GM23338 (cell line): ENCODE data around the gene TFAP2A. TPM values are rescaled to one million over a fixed set of nuclear protein-coding genes. Genes with fewer than 3 reads are reported as not detected.

Source experiments
- ATAC-seq: fragments of 200-7000 bp; cut with Tn5 transposase; 3 replicates; pipeline ENCODE4 v1.9.1; 2020
- DNase-seq: peaks from one replicate; pipeline ENCODE4 v3.0.0-alpha.2; 2015; ENCODE audit warnings: low spot score
- H2AFZ ChIP-seq: fragments of 200-600 bp; sonication (generic); 2 replicates; pipeline ENCODE4 v1.8.0; 2016; ENCODE audit warnings: antibody characterized with exemption, mild to moderate bottlenecking, moderate library complexity
- H3F3A ChIP-seq: fragments of 200-600 bp; sonication (generic); replicated peaks from 2 replicates; pipeline ENCODE4 v1.8.0; 2017; ENCODE audit warnings: antibody characterized with exemption, mixed run types, low read depth
- H3K27ac ChIP-seq: fragments of 200-600 bp; sonication (generic); 2 replicates; pipeline ENCODE4 v1.6.1; 2016; ENCODE audit warnings: low read depth
- H3K27me3 ChIP-seq: fragments of 200-600 bp; sonication (generic); 2 replicates; pipeline ENCODE4 v1.8.0; 2016; ENCODE audit warnings: mild to moderate bottlenecking, mixed run types, moderate library complexity; ENCODE audit not compliant: insufficient read depth
- H3K36me3 ChIP-seq: fragments of 200-600 bp; sonication (generic); 2 replicates; pipeline ENCODE4 v1.8.0; 2016; ENCODE audit warnings: mild to moderate bottlenecking; ENCODE audit not compliant: insufficient read depth
- H3K4me1 ChIP-seq: fragments of 200-600 bp; sonication (generic); 2 replicates; pipeline ENCODE4 v1.8.0; 2016; ENCODE audit warnings: mild to moderate bottlenecking, moderate library complexity; ENCODE audit not compliant: insufficient read depth
- H3K4me2 ChIP-seq: fragments of 200-600 bp; sonication (generic); 2 replicates; pipeline ENCODE4 v1.7.1; 2017; ENCODE audit warnings: mixed run types
- H3K4me3 ChIP-seq: fragments of 200-600 bp; sonication (generic); 2 replicates; pipeline ENCODE4 v1.6.1; 2016; ENCODE audit warnings: mixed run types
- H3K79me2 ChIP-seq: fragments of 200-600 bp; sonication (generic); replicated peaks from 2 replicates; pipeline ENCODE4 v1.8.0; 2017; ENCODE audit warnings: mild to moderate bottlenecking; ENCODE audit not compliant: insufficient read depth
- H3K9me2 ChIP-seq: fragments of 200-600 bp; sonication (generic); 2 replicates; pipeline ENCODE4 v1.8.0; 2017; ENCODE audit not compliant: insufficient read depth
- H4K20me1 ChIP-seq: fragments of 200-600 bp; sonication (generic); replicated peaks from 2 replicates; pipeline ENCODE4 v1.8.0; 2017; ENCODE audit warnings: mild to moderate bottlenecking; ENCODE audit not compliant: insufficient read depth
- H3K27ac Mint-ChIP-seq: 2 replicates; pipeline ENCODE4 v1.8.0; 2020; ENCODE audit warnings: inconsistent platforms, mild to moderate bottlenecking, moderate library complexity, mixed read lengths
- H3K27me3 Mint-ChIP-seq: 3 replicates; pipeline ENCODE4 v1.8.0; 2022; ENCODE audit warnings: low read depth, mild to moderate bottlenecking, moderate library complexity, mixed read lengths, inconsistent platforms; ENCODE audit not compliant: insufficient read depth, poor library complexity
- H3K36me3 Mint-ChIP-seq: 3 replicates; pipeline ENCODE4 v1.8.0; 2021; ENCODE audit warnings: low read depth, mild to moderate bottlenecking, inconsistent platforms, moderate library complexity, mixed read lengths
- H3K4me1 Mint-ChIP-seq: 3 replicates; pipeline ENCODE4 v1.8.0; 2020; ENCODE audit warnings: mild to moderate bottlenecking, inconsistent platforms, mixed read lengths
- H3K4me3 Mint-ChIP-seq: 3 replicates; pipeline ENCODE4 v1.8.0; 2021; ENCODE audit warnings: moderate library complexity, mild to moderate bottlenecking, inconsistent platforms, mixed read lengths
- H3K9me3 Mint-ChIP-seq: 3 replicates; pipeline ENCODE4 v1.8.0; 2020; ENCODE audit warnings: moderate library complexity, mild to moderate bottlenecking, inconsistent platforms, mixed read lengths
- CREB1 ChIP-seq: fragments of 250-450 bp; sonication (Bioruptor Pico); IDR thresholded peaks from 2 replicates; pipeline ENCODE4 v1.5.0; 2020; ENCODE audit warnings: low read depth, mild to moderate bottlenecking, moderate library complexity
- CTCF ChIP-seq, 2 experiments: fragments of 200-600 bp in 1 of 2; sonication (generic) in 1 of 2; conservative IDR thresholded peaks; 2 replicates each; pipeline versions ENCODE4 v1.5.1 to v1.6.1; 2016 to 2017; ENCODE audit warnings: antibody characterized with exemption in 2 of 2, low read depth in 2 of 2, mild to moderate bottlenecking in 2 of 2, moderate library complexity in 1 of 2
- EZH2 ChIP-seq: fragments of 200-600 bp; sonication (generic); IDR thresholded peaks from one replicate; pipeline ENCODE4 v1.8.0; 2017; ENCODE audit warnings: antibody characterized with exemption, mild to moderate bottlenecking, low read depth; ENCODE audit not compliant: unreplicated experiment
- EZH2phosphoT487 ChIP-seq: fragments of 200-600 bp; sonication (generic); IDR thresholded peaks from one replicate; pipeline ENCODE4 v1.8.1; 2018; ENCODE audit warnings: antibody characterized with exemption; ENCODE audit not compliant: unreplicated experiment
- JUNB ChIP-seq: IDR thresholded peaks from one replicate; pipeline ENCODE4 v1.6.1; 2016; ENCODE audit warnings: antibody characterized with exemption; ENCODE audit not compliant: unreplicated experiment
- NANOG ChIP-seq: IDR thresholded peaks from 2 replicates; pipeline ENCODE4 v1.6.1; 2016; ENCODE audit warnings: antibody characterized with exemption, borderline replicate concordance
- POLR2AphosphoS5 ChIP-seq: IDR thresholded peaks from 2 replicates; pipeline ENCODE4 v1.6.1; 2016; ENCODE audit warnings: antibody characterized with exemption, low read depth
- STAT1 ChIP-seq: IDR thresholded peaks from one replicate; pipeline ENCODE4 v1.6.1; 2016; ENCODE audit warnings: antibody characterized with exemption; ENCODE audit not compliant: unreplicated experiment
- ZNF114 ChIP-seq: fragments of 250-450 bp; sonication (Bioruptor Pico); IDR thresholded peaks from 2 replicates; pipeline ENCODE4 v1.5.0; 2020; ENCODE audit warnings: mild to moderate bottlenecking, moderate library complexity
- ZNF331 ChIP-seq: fragments of 250-450 bp; sonication (Bioruptor Pico); IDR thresholded peaks from 2 replicates; pipeline ENCODE4 v1.5.0; 2020; ENCODE audit warnings: low read depth, mild to moderate bottlenecking, moderate library complexity
- polyA plus RNA-seq: library from polyadenylated mRNA; unstranded; fragments of >200 nt; fragmentation: Nextera tagmentation; extraction: Ambion mirVana; gene quantifications from 2 replicates; pipeline ENCODE4 v1.2.1, GENCODE V29; 2016
- total RNA-seq: library from RNA; depleted of rRNA; stranded (reverse); fragments of >200 nt; shearing (Covaris generic); gene quantifications from 2 replicates; pipeline ENCODE4 v1.2.3, GENCODE V29; 2014
- TF ChIP-seq, protein P1 (sequence below): fragments of 250-450 bp; sonication (Bioruptor Pico); IDR thresholded peaks from 2 replicates; pipeline ENCODE4 v1.5.0; 2020; ENCODE audit warnings: mild to moderate bottlenecking, moderate library complexity
- TF ChIP-seq, protein P2 (sequence below): IDR thresholded peaks from one replicate; pipeline ENCODE4 v1.6.1; 2018; ENCODE audit warnings: antibody characterized with exemption; ENCODE audit not compliant: unreplicated experiment

The TFAP2A gene
- total and polyA plus RNA-seq, 2 experiments from 2014 or later: not detected

GRCh38 chr6:10369896-10370295 lies 45.0 kb downstream of the TFAP2A start:
- H3K27ac ChIP-seq: no peak overlapping the region

More at GRCh38 chr6:10369896-10370295, 45.0 kb downstream of the TFAP2A start:
- peaks cover 3% of the 10 kb centered on the region; the same call in 1 of the 3 replicates for H3K4me1 Mint-ChIP-seq
- Histone ChIP-seq H3K9me2 (no peaks in the 10 kb centered on the region), H3K36me3 (no peaks in the 10 kb centered on the region), H3K4me1 (no peaks in the 10 kb centered on the region; the same call in 1 of the 2 replicates), H3K4me2 (no peak overlapping the region), H3K79me2 (no peaks in the 10 kb centered on the region), H3F3A (no peaks in the 10 kb centered on the region), H3K4me3 (no peak overlapping the region), H3K27me3 (no peaks in the 10 kb centered on the region), H2AFZ (no peak overlapping the region), H4K20me1 (no peaks in the 10 kb centered on the region)
- ATAC-seq: no peak
- TF ChIP-seq CTCF (conservative IDR thresholded peaks at IDR 0.05; ENCODE audit: low read depth in 2 of 2) (no peak), CREB1 (no peak), NANOG (no peak), ZNF114 (CRISPR knock-in tag) (no peak), STAT1 (no peak), EZH2 (no peak), ZNF331 (no peak), JUNB (no peak), POLR2AphosphoS5 (no peak), EZH2phosphoT487 (no peak)
- TF ChIP-seq, protein P1, sequence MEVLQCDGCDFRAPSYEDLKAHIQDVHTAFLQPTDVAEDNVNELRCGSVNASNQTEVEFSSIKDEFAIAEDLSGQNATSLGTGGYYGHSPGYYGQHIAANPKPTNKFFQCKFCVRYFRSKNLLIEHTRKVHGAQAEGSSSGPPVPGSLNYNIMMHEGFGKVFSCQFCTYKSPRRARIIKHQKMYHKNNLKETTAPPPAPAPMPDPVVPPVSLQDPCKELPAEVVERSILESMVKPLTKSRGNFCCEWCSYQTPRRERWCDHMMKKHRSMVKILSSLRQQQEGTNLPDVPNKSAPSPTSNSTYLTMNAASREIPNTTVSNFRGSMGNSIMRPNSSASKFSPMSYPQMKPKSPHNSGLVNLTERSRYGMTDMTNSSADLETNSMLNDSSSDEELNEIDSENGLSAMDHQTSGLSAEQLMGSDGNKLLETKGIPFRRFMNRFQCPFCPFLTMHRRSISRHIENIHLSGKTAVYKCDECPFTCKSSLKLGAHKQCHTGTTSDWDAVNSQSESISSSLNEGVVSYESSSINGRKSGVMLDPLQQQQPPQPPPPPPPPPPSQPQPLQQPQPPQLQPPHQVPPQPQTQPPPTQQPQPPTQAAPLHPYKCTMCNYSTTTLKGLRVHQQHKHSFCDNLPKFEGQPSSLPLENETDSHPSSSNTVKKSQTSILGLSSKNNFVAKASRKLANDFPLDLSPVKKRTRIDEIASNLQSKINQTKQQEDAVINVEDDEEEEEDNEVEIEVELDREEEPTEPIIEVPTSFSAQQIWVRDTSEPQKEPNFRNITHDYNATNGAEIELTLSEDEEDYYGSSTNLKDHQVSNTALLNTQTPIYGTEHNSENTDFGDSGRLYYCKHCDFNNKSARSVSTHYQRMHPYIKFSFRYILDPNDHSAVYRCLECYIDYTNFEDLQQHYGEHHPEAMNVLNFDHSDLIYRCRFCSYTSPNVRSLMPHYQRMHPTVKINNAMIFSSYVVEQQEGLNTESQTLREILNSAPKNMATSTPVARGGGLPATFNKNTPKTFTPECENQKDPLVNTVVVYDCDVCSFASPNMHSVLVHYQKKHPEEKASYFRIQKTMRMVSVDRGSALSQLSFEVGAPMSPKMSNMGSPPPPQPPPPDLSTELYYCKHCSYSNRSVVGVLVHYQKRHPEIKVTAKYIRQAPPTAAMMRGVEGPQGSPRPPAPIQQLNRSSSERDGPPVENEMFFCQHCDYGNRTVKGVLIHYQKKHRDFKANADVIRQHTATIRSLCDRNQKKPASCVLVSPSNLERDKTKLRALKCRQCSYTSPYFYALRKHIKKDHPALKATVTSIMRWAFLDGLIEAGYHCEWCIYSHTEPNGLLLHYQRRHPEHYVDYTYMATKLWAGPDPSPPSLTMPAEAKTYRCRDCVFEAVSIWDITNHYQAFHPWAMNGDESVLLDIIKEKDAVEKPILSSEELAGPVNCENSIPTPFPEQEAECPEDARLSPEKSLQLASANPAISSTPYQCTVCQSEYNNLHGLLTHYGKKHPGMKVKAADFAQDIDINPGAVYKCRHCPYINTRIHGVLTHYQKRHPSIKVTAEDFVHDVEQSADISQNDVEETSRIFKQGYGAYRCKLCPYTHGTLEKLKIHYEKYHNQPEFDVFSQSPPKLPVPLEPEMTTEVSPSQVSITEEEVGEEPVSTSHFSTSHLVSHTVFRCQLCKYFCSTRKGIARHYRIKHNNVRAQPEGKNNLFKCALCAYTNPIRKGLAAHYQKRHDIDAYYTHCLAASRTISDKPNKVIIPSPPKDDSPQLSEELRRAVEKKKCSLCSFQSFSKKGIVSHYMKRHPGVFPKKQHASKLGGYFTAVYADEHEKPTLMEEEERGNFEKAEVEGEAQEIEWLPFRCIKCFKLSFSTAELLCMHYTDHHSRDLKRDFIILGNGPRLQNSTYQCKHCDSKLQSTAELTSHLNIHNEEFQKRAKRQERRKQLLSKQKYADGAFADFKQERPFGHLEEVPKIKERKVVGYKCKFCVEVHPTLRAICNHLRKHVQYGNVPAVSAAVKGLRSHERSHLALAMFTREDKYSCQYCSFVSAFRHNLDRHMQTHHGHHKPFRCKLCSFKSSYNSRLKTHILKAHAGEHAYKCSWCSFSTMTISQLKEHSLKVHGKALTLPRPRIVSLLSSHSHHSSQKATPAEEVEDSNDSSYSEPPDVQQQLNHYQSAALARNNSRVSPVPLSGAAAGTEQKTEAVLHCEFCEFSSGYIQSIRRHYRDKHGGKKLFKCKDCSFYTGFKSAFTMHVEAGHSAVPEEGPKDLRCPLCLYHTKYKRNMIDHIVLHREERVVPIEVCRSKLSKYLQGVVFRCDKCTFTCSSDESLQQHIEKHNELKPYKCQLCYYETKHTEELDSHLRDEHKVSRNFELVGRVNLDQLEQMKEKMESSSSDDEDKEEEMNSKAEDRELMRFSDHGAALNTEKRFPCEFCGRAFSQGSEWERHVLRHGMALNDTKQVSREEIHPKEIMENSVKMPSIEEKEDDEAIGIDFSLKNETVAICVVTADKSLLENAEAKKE (CRISPR knock-in tag): no peak
- TF ChIP-seq, protein P2, sequence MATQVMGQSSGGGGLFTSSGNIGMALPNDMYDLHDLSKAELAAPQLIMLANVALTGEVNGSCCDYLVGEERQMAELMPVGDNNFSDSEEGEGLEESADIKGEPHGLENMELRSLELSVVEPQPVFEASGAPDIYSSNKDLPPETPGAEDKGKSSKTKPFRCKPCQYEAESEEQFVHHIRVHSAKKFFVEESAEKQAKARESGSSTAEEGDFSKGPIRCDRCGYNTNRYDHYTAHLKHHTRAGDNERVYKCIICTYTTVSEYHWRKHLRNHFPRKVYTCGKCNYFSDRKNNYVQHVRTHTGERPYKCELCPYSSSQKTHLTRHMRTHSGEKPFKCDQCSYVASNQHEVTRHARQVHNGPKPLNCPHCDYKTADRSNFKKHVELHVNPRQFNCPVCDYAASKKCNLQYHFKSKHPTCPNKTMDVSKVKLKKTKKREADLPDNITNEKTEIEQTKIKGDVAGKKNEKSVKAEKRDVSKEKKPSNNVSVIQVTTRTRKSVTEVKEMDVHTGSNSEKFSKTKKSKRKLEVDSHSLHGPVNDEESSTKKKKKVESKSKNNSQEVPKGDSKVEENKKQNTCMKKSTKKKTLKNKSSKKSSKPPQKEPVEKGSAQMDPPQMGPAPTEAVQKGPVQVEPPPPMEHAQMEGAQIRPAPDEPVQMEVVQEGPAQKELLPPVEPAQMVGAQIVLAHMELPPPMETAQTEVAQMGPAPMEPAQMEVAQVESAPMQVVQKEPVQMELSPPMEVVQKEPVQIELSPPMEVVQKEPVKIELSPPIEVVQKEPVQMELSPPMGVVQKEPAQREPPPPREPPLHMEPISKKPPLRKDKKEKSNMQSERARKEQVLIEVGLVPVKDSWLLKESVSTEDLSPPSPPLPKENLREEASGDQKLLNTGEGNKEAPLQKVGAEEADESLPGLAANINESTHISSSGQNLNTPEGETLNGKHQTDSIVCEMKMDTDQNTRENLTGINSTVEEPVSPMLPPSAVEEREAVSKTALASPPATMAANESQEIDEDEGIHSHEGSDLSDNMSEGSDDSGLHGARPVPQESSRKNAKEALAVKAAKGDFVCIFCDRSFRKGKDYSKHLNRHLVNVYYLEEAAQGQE: no peak
- no peaks in the 10 kb centered on the region for H3K9me3 Mint-ChIP-seq
- DNase-seq: no peak
- H3K27ac Mint-ChIP-seq: no peak overlapping the region
- H3K4me3 Mint-ChIP-seq: no peak overlapping the region
- H3K27me3 Mint-ChIP-seq: peaks cover 2% of the 10 kb centered on the region
- H3K36me3 Mint-ChIP-seq: no peaks in the 10 kb centered on the region
